Ovary (tissue), 3 donors: ENCODE results near the gene KRT81.

Experiments used
- POLR2A ChIP-seq: fragments of 450-650 bp; IDR thresholded peaks from one replicate; pipeline ENCODE4 v1.6.1; 2017; ENCODE audit warnings: antibody characterized with exemption, mild to moderate bottlenecking, moderate library complexity
- TF ChIP-seq, protein P1 (sequence below), 3 donors: fragments of 450-650 bp in 2 of 3; fragments of 200-600 bp in 1 of 3; IDR thresholded peaks; one replicate each; pipeline versions ENCODE4 v1.5.1 to v1.8.0; 2016 to 2022; ENCODE audit warnings: antibody characterized with exemption in 3 of 3, mild to moderate bottlenecking in 1 of 3
- donor health status: DM: no; HTN: no; CAD: no.

DNA sequence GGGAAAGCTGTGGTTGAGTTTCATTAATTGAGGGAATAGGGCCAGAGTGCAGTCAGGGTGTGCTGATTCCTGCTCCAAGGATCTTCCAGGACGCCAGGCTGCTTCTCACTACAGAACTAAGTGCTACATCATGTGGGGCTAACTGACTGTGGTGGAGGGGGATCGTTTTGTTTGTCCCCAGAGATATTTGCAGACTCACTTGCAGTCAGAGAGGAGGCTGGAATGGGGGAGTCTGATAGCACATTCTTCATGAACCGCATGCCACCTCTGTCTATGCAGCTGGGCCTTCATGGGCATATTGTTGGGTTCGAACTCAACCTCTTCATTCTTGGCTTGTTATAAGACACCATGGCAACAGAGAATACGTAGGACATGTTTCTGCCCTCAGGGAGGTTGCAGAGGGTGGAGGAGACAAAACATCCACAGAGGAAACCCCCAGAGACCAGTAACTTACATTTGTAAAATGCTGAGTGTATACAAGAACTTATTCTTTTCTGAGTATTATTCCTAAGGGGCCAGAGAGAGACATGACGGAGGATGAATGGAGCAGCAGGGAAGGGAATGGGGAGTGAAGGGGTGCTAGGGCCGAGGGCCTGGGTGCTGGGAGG is 45.3 kb downstream of the KRT81 start:
- TF ChIP-seq, protein P1, sequence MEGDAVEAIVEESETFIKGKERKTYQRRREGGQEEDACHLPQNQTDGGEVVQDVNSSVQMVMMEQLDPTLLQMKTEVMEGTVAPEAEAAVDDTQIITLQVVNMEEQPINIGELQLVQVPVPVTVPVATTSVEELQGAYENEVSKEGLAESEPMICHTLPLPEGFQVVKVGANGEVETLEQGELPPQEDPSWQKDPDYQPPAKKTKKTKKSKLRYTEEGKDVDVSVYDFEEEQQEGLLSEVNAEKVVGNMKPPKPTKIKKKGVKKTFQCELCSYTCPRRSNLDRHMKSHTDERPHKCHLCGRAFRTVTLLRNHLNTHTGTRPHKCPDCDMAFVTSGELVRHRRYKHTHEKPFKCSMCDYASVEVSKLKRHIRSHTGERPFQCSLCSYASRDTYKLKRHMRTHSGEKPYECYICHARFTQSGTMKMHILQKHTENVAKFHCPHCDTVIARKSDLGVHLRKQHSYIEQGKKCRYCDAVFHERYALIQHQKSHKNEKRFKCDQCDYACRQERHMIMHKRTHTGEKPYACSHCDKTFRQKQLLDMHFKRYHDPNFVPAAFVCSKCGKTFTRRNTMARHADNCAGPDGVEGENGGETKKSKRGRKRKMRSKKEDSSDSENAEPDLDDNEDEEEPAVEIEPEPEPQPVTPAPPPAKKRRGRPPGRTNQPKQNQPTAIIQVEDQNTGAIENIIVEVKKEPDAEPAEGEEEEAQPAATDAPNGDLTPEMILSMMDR (IDR thresholded peaks at IDR 0.05) = no peak
- TF ChIP-seq POLR2A = no peak
